Measurements from ENCODE around the gene HOXA2.

Gene HOXA2

GRCh38 chr7:27098578-27099451 is 3.7 kb downstream of the HOXA2 start:
- DNase-seq (ENCODE audit: low read depth in 2 of 2) = no peak

- no peak for DNase-seq (ENCODE audit: low read depth in 2 of 2)
Observed at GRCh38 chr7:27097686-27098577, 4.6 kb downstream of the HOXA2 start.

GRCh38 chr7:27096768-27097514 is 5.5 kb downstream of the HOXA2 start:
- DNase-seq (ENCODE audit: low read depth in 2 of 2) = no peak

GRCh38 chr7:27095897-27096767 is 6.4 kb downstream of the HOXA2 start, which contains the start of gene HOXA1:
Gene HOXA1, minus strand, starts transcription at chr7:27096000. Its CDS starts 88 bp downstream, at chr7:27095912.
- peak; percentile 60 to 69 for DNase-seq (ENCODE audit: low read depth in 2 of 2)

GRCh38 chr7:27095050-27095896 is 7.2 kb downstream of the HOXA2 start:
- DNase-seq (ENCODE audit: low read depth in 2 of 2) = peak in 1 of 2 donors; percentile 4

GRCh38 chr7:27094304-27095049 is 8.0 kb downstream of the HOXA2 start:
- no peak for DNase-seq (ENCODE audit: low read depth in 2 of 2)

GRCh38 chr7:27093184-27093895 is 9.1 kb downstream of the HOXA2 start:
- DNase-seq (ENCODE audit: low read depth in 2 of 2) = no peak

GRCh38 chr7:27092819-27093110 is 9.7 kb downstream of the HOXA2 start:
- DNase-seq (ENCODE audit: low read depth in 2 of 2) = no peak

GRCh38 chr7:27091941-27092818 is 10.3 kb downstream of the HOXA2 start:
- DNase-seq (ENCODE audit: low read depth in 2 of 2) = no peak

GRCh38 chr7:27091105-27091504 is 11.4 kb downstream of the HOXA2 start:
- no peak for DNase-seq (ENCODE audit: low read depth in 2 of 2)

GRCh38 chr7:27088002-27088922 is 14.2 kb downstream of the HOXA2 start:
- DNase-seq (ENCODE audit: low read depth in 2 of 2) = no peak

GRCh38 chr7:27083646-27084045 is 18.8 kb downstream of the HOXA2 start:
- no peak for DNase-seq (ENCODE audit: low read depth in 2 of 2)

GRCh38 chr7:27082171-27082570 is 20.3 kb downstream of the HOXA2 start:
- no peak for DNase-seq (ENCODE audit: low read depth in 2 of 2)

GRCh38 chr7:27080844-27081436 is 21.5 kb downstream of the HOXA2 start:
- no peak for DNase-seq (ENCODE audit: low read depth in 2 of 2)

- DNase-seq (ENCODE audit: low read depth in 2 of 2) = no peak
Observed at GRCh38 chr7:27079234-27079975, 23.1 kb downstream of the HOXA2 start.

Data from stimulated activated CD8-positive, alpha-beta memory T cell treated with anti-CD3 and anti-CD28 coated beads, Interleukin-15, amount 100 ng/mL, for 48 hours (primary cell).